GM21723 (cell line): ENCODE results near the gene TMEM252.

Source experiments
- ATAC-seq: cut with Tn5 transposase; IDR thresholded peaks from one replicate; pipeline ENCODE4 v1.9.1; 2021; ENCODE audit warnings: mild to moderate bottlenecking, moderate library complexity; ENCODE audit not compliant: unreplicated experiment

The TMEM252 gene

GRCh38 chr9:68500457-68501381, 40.0 kb downstream of the TMEM252 start:
- no peak for ATAC-seq

DNA sequence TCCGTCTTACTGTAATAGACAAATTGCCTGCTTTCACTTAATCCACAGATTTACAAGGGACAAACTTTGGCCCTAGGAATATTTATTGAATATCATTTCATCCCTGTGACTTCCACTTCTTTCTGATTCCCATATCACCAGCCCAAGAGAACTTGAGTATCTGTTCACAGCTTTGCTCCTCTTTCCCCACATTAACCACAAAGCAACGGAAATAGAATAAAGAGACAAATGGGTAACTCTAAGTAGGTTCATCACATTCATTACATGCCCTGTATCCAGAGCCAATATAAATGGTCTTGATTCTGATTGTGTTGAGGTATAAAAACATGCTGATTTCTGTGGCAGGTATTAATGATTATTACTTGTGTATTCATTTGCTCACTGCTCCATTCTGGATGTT, 41.9 kb downstream of the TMEM252 start:
- ATAC-seq: no peak

GRCh38 chr9:68497629-68498028, 43.1 kb downstream of the TMEM252 start:
- ATAC-seq: no peak

DNA sequence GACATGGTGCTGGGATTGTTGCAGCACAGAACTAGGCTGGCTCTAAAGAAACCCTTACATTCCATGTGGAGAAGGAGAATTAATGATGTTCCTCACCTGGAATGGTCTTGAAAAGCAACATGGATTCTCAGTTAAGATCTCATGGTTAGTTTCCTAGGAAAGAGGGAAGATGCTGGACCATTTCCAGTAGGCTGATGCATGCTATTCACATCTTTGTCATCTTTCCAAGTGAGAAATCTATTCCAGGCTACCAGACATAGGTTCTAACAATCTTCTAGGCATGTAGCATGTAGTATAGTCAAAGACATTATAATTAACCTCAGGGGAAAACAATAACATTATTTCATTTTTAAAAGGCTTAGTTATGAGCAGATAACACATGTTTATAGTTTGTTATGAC, 44.3 kb downstream of the TMEM252 start:
- no peak for ATAC-seq

- no peak for ATAC-seq
These were observed 45.4 kb downstream of the TMEM252 start for GRCh38 chr9:68495247-68495646.

- ATAC-seq: no peak
These were observed 46.6 kb downstream of the TMEM252 start for GRCh38 chr9:68493958-68494577.

GRCh38 chr9:68493541-68493940, 47.1 kb downstream of the TMEM252 start:
- no peak for ATAC-seq

DNA sequence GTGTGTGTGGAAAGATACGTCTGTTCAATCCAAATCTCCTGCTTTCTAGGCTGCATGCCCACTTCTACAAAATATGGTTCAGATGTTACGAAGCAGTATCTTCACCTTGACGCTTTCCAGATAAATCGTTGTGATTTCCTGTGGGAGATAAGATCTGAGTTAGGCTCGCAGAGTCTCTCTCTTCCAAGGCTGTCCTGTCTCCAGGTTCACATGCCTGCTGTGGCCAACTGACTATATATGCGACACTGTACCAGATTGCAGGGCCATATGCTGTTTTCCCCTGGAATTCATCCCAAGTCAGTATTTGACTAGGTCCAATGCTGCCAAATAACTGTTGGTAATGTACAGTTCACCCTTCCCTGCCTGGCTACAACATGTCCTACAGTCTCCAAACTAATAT, 47.9 kb downstream of the TMEM252 start:
- ATAC-seq: no peak

DNA sequence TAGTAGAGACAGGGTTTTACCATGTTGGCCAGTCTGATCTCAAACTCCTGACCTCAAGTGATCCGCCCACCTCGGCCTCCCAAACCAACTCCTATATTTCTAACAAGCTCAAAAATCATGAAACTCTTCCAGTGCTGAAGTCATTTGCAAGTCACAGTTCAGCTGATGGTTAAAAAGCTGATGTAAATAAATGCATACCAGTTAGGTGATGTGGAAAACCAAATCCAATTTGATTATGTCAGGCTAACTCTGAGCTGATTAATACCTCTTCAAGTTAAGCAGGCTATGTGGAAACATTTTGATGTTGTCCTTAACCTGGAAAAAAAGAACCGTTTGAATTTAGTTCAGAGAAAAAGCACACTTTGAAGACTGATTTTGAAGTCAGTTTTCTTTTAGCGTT, 51.0 kb downstream of the TMEM252 start:
- no peak for ATAC-seq

DNA sequence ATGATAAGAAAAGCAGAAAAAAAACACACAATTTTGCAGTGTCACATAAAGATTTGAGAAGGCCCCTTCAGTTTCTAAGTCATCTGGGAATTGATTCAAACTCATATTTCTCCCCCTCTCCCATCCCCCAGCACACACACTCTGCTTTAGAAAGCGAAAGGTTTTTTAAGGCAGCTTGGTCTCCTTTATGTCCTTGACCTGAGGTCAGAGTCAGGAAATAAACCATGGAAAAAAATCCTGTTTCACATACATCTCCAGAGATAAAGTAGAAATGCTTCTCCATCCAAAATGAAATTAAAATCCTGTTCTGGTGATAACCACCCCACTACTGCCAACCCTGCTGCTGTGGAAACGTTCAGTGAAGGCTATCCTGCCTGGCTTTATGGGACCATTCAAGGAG, 52.6 kb downstream of the TMEM252 start:
- no peak for ATAC-seq
